Sigmoid colon (tissue), 7 donors: ENCODE data around the gene ALDOB. TPM values are rescaled to one million over a fixed set of nuclear protein-coding genes. Genes with fewer than 3 reads are reported as not detected.

Experiments used
- DNase-seq: peaks from one replicate; pipeline ENCODE4 v3.0.0-alpha.2; 2019
- H3K27ac ChIP-seq, 4 donors: fragments of 200-600 bp; sonication (generic); one replicate each; pipeline ENCODE4 v1.5.1; 2016 to 2019; ENCODE audit warnings: mild to moderate bottlenecking in 1 of 4
- H3K27me3 ChIP-seq, 3 donors: fragments of 200-600 bp; sonication (generic); one replicate each; pipeline ENCODE4 v1.5.1; 2019; ENCODE audit warnings: mild to moderate bottlenecking in 1 of 3
- H3K36me3 ChIP-seq, 4 donors: fragments of 200-600 bp; sonication (generic); one replicate each; pipeline ENCODE4 v1.5.1; 2016 to 2019
- H3K4me1 ChIP-seq, 4 donors: fragments of 200-600 bp; sonication (generic); one replicate each; pipeline ENCODE4 v1.5.1; 2017 to 2019
- H3K4me3 ChIP-seq, 4 donors: fragments of 200-600 bp; sonication (generic); one replicate each; pipeline ENCODE4 v1.5.1; 2017 to 2019; ENCODE audit warnings: mild to moderate bottlenecking in 2 of 4, moderate library complexity in 1 of 4
- H3K9me3 ChIP-seq, 4 donors: fragments of 200-600 bp in 3 of 4; sonication (generic) in 3 of 4; one replicate each; pipeline versions ENCODE4 v1.5.1 to v1.6.1; 2013 to 2019
- CTCF ChIP-seq, 4 experiments: fragments of 450-650 bp in 3 of 4; fragments of 200-600 bp in 1 of 4; IDR thresholded peaks; one replicate each; pipeline ENCODE4 v1.5.1; 2016 to 2019; ENCODE audit warnings: antibody characterized with exemption in 4 of 4, mild to moderate bottlenecking in 3 of 4, moderate library complexity in 2 of 4
- EP300 ChIP-seq, 4 donors: sonication (generic); formaldehyde crosslinking; IDR thresholded peaks; one replicate each; pipeline ENCODE4 v1.6.1; 2017; ENCODE audit warnings: antibody characterized with exemption in 4 of 4
- POLR2A ChIP-seq, 2 donors: fragments of 450-650 bp; IDR thresholded peaks; one replicate each; pipeline ENCODE4 v1.6.1; 2016; ENCODE audit warnings: antibody characterized with exemption in 2 of 2, mild to moderate bottlenecking in 2 of 2, moderate library complexity in 2 of 2
- POLR2AphosphoS5 ChIP-seq, 4 donors: sonication (generic); formaldehyde crosslinking; IDR thresholded peaks; one replicate each; pipeline ENCODE4 v1.6.1; 2017; ENCODE audit warnings: antibody characterized with exemption in 4 of 4
- WGBS, 2 donors: extraction: QIAGEN DNeasy Blood & Tissue Kit; methylation state at CpG; one replicate each; pipeline ENCODE4 v1.1.7; 2013; 5-methylcytosine and 5-hydroxymethylcytosine counted together
- intact Hi-C: fragments of 100-400 bp; cut with DNase I; formaldehyde crosslinking; loops from one replicate; pipeline ENCODE4 v1.15.1; 2023
- polyA plus RNA-seq, 3 donors: library from polyadenylated mRNA; stranded (reverse); fragments of 200-250 nt; gene quantifications; one replicate each; pipeline ENCODE4 v1.2.3, GENCODE V29; 2013
- total RNA-seq, 4 donors: library from RNA; depleted of rRNA; stranded (reverse); fragments of >200 nt; gene quantifications; one replicate each; pipeline ENCODE4 v1.1.0, GENCODE V29; 2016
- donor health status: healthy with polysubstance abuse.
- donor health status: Bipolar disorder and iron deficiency.
- donor health status: healthy.

The ALDOB gene
- total and polyA plus RNA-seq, 7 donors, result 0.82 to 40.5 (median 1.1) TPM; not detected in 2

GRCh38 chr9:101469026-101469425, 33.5 kb upstream of the ALDOB start:
- H3K36me3 ChIP-seq, result peaks cover 0 to 2% (median 0%) of the 10 kb centered on the region in 4 donors
- no peaks in the 10 kb centered on the region for H3K9me3 ChIP-seq
- no peak overlapping the region for H3K4me3 ChIP-seq
- TF ChIP-seq EP300 (IDR thresholded peaks at IDR 0.05) (no peak), POLR2A (IDR thresholded peaks at IDR 0.05) (no peak), CTCF (IDR thresholded peaks at IDR 0.05) (no peak), POLR2AphosphoS5 (IDR thresholded peaks at IDR 0.05) (no peak)
- no peaks in the 10 kb centered on the region for H3K4me1 ChIP-seq
- no peak for DNase-seq
- H3K27ac ChIP-seq, result no peak overlapping the region
- intact Hi-C loops, result no loop called here
- WGBS, 2 donors, result 86 to 95% methylated on average over 2 of the region's 2 CpGs
- H3K27me3 ChIP-seq, result no peaks in the 10 kb centered on the region

GRCh38 chr9:101468116-101468515, 32.5 kb upstream of the ALDOB start:
- intact Hi-C loops, result no loop called here
- H3K27ac ChIP-seq, result no peak overlapping the region
- H3K9me3 ChIP-seq, result no peaks in the 10 kb centered on the region
- WGBS, 2 donors, result 88 to 93% methylated on average over 1 of the region's 1 CpG
- H3K27me3 ChIP-seq, result no peaks in the 10 kb centered on the region
- TF ChIP-seq POLR2AphosphoS5 (IDR thresholded peaks at IDR 0.05), result no peak
- TF ChIP-seq EP300 (IDR thresholded peaks at IDR 0.05), result no peak
- no peak for TF ChIP-seq POLR2A (IDR thresholded peaks at IDR 0.05)
- TF ChIP-seq CTCF (IDR thresholded peaks at IDR 0.05), result no peak
- H3K36me3 ChIP-seq, result no peaks in the 10 kb centered on the region
- no peaks in the 10 kb centered on the region for H3K4me1 ChIP-seq
- DNase-seq, result no peak
- H3K4me3 ChIP-seq, result no peak overlapping the region

GRCh38 chr9:101467690-101468089, 32.1 kb upstream of the ALDOB start:
- no peak for DNase-seq
- 22 to 72% methylated on average over 3 of the region's 3 CpGs for WGBS, 2 donors
- Histone ChIP-seq H3K9me3 (no peaks in the 10 kb centered on the region), H3K4me3 (no peak overlapping the region), H3K27me3 (no peaks in the 10 kb centered on the region), H3K4me1 (no peaks in the 10 kb centered on the region), H3K36me3 (no peaks in the 10 kb centered on the region), H3K27ac (no peak overlapping the region)
- TF ChIP-seq POLR2AphosphoS5 (IDR thresholded peaks at IDR 0.05) (no peak), POLR2A (IDR thresholded peaks at IDR 0.05) (no peak), EP300 (IDR thresholded peaks at IDR 0.05) (no peak), CTCF (IDR thresholded peaks at IDR 0.05) (no peak)
- intact Hi-C loops, result no loop called here

- Histone ChIP-seq H3K27ac (no peak overlapping the region), H3K4me3 (no peak overlapping the region), H3K9me3 (no peaks in the 10 kb centered on the region), H3K4me1 (no peaks in the 10 kb centered on the region), H3K27me3 (no peaks in the 10 kb centered on the region), H3K36me3 (no peaks in the 10 kb centered on the region)
- TF ChIP-seq POLR2A (IDR thresholded peaks at IDR 0.05) (no peak), EP300 (IDR thresholded peaks at IDR 0.05) (no peak), POLR2AphosphoS5 (IDR thresholded peaks at IDR 0.05) (no peak), CTCF (IDR thresholded peaks at IDR 0.05) (no peak)
- WGBS, 2 donors, result 86 to 95% methylated on average over 2 of the region's 2 CpGs
- DNase-seq, result no peak
- intact Hi-C loops, result no loop called here
Observed at GRCh38 chr9:101466863-101467262, 31.3 kb upstream of the ALDOB start.

- Histone ChIP-seq H3K9me3 (no peaks in the 10 kb centered on the region), H3K27ac (no peak overlapping the region), H3K27me3 (no peaks in the 10 kb centered on the region), H3K4me1 (no peaks in the 10 kb centered on the region), H3K36me3 (no peaks in the 10 kb centered on the region), H3K4me3 (no peak overlapping the region)
- 16 to 42% methylated on average over 6 of the region's 6 CpGs for WGBS, 2 donors
- TF ChIP-seq POLR2A (IDR thresholded peaks at IDR 0.05), result no peak
- TF ChIP-seq EP300 (IDR thresholded peaks at IDR 0.05), result no peak
- no peak for TF ChIP-seq POLR2AphosphoS5 (IDR thresholded peaks at IDR 0.05)
- intact Hi-C loops, result no loop called here
- DNase-seq, result no peak
Observed at GRCh38 chr9:101465326-101465915, 29.8 kb upstream of the ALDOB start.
